NCI-H1105 treated with DMSO at 0.1 percent for 48 hours (cell line): ENCODE data around the gene DOCK4.
A peak's percentile ranks its signal among the peaks of the same experiment; 100 is the strongest.

ENCODE experiments used
- DNase-seq: peaks from one replicate; lab custom pipeline; 2025; lab: John Stamatoyannopoulos, UW

Gene DOCK4

DNA sequence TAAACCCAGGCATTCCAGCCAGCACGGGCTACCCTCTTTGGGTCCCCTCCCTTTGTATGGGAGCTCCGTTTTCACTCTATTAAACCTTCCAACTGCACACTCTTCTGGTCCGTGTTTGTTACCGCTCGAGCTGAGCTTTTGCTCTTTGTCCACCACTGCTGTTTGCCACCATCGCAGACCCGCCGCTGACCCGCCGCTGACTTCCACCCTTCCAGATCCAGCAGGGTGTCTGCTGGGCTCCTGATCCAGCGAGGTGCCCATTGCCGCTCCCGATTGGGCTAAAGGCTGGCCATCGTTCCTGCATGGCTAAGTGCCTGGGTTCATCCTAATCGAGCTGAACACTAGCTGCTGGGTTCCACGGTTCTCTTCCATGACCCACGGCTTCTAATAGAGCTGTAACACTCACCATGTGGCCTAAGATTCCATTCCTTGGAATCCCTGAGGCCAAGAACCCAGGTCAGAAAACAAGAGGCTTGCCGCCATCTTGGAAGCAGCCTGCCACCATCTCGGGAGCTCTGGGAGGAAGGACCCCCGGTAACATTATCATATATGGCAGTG is 14.8 kb upstream of the DOCK4 start:
- no peak for DNase-seq

- no peak for DNase-seq
Measured at GRCh38 chr7:112215787-112216186, 9.6 kb upstream of the DOCK4 start.

DNA sequence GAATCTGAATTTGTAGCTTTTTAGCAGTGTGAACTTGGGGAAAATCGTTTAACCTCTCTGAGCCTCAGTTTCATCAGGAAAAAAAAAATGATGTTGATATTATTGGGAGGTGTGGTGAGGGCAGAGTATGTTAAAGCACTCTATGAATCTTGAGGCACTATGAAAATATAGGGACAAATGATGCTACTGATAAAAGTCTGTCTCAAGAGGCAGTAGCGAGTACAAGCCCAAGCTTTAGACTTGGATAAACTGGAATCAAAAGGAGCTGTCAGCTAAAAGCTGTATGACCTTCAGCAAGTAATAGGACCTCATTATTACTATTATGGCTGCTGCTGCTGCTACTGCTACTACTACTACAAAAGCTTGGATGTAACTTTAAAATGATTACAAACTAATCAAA is 8.7 kb upstream of the DOCK4 start:
- no peak for DNase-seq

DNA sequence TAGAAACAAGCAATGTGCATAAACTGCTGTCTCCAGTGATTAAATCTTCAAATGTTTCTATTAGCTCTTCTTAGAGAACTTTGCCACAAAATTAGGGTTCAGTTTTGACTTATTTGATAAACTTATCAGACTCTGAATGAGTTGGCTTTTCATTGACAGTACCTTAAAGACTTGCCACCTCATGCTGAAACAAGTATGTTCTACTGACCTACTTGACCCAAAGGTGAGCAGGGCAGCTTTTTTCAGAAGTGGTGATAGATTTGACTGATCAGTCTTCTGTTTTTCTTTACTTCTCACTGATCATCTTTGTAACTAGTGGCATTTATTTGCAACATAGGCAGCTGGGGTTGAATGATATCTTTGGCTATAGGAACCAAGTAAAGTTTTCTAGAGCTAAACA is 8.1 kb upstream of the DOCK4 start:
- DNase-seq, result no peak

DNA sequence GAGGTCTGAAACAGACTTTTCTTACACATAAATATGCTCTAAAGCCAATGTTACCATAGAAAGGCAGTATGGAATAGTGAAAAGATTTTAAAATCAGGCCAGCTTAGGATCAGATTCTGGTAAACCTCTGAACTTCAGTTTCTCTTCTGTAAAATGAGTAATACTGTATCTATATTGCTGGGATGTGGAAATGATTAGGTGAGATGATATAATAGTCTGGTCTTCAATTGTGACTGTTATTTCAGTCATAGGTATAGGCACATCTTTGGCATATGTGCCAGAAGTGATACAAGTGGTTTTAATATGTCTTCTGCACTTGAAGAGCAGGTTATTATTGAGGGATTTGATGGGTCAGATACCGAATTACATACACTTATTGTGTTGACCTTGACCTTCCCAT is 7.5 kb upstream of the DOCK4 start:
- no peak for DNase-seq

- no peak for DNase-seq
Measured at GRCh38 chr7:112212571-112212970, 6.4 kb upstream of the DOCK4 start.

DNA sequence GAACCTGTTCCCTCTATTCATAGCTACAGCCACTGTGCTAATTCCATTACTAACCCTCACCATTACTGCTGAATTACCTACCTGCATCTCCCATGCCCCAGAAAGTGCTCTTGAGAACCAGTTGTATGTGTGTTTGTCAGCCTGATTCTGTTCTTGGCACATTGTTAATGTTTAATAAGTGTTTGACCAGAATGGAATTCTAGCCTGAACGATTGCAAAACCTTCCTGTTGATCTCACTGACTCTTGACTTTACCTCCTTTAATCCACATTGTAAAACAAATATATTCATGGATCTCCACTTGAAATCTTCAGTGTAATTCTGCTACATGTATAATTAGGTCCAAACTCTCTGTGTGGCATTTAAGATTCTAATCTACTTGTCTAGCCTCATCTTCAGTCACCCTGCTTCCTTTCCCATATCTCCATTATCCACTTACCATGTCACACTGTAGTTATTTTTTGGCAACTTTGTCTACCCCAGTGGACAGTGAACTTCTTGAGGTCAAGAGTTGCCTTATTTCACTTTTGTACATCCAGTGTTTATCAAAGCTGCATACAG is 5.2 kb upstream of the DOCK4 start:
- no peak for DNase-seq

- no peak for DNase-seq
Measured at GRCh38 chr7:112207765-112208164, 1.6 kb upstream of the DOCK4 start.

DNA sequence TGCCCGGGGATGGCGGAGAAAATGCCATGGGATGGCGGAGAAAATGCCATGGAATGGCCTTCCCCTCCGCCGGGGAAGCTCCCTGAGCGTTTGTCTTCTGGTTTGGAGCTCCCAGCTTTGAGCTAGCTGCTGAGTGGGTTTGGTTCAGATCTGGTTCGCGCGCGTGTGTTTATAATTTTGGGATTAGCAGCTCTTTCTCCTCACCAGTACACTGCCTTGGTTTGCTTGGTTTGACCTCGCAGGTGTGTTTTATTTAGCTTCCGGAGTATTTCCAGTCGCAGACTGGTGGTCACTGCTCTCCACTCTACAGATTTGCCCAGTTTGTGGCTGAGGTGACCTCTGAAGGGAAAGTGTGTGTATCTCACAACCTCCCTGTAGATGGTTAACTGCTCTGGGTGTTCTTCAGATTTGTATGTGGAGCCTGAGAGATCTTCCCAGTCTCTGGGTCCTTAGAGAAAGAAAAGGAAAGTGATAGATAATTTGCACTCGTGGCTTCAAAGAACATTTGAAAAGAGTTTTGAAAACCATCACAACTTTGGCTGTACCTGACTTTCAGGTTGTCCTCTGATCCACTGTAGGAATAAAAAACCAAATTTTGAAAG is 893 bp upstream of the DOCK4 start:
- DNase-seq, result no peak

DNA sequence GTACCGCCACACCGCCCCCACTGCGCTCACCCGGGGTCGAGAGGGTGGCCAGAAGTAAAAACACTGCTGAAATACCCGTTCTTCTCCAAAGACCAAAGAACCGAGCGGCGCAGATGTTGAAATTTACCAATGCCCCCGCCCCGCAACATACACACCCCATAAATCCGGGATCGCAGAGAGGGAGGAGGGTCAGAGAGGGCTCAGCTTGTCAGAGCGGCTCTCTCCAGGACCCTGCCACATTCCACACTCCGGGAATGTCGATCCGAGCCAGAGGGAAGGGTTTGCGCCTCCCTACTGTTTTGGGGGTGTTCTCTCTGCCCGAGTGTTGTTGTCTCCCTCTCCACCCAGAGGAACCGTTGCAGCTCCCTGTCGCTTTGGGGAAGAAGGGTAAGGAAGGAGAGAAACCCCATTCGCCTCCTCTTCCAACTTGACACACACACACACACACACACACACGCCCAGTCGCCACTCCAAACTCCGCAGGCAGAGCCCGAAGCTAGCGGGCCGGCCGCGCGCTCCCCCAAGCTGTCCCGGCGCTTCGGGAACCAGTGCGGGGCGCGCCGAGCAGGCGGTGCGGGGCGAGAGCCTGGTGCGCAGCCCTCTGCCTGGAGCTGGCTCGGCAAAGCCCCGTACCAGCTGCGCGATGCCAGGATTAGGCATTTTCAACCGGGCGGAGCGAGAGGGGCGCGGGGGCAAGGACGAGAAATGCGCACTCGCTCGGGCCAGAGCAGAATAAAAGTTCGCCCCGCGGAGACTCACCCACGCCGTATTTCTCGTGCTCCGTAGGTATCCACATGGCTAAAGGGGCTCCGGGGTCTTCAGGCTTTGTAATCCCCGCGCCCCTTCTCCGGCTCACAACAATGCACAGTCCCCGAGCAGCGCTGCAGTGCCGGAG is 609 bp downstream of the DOCK4 start:
- peak; percentile 70 for DNase-seq

DNA sequence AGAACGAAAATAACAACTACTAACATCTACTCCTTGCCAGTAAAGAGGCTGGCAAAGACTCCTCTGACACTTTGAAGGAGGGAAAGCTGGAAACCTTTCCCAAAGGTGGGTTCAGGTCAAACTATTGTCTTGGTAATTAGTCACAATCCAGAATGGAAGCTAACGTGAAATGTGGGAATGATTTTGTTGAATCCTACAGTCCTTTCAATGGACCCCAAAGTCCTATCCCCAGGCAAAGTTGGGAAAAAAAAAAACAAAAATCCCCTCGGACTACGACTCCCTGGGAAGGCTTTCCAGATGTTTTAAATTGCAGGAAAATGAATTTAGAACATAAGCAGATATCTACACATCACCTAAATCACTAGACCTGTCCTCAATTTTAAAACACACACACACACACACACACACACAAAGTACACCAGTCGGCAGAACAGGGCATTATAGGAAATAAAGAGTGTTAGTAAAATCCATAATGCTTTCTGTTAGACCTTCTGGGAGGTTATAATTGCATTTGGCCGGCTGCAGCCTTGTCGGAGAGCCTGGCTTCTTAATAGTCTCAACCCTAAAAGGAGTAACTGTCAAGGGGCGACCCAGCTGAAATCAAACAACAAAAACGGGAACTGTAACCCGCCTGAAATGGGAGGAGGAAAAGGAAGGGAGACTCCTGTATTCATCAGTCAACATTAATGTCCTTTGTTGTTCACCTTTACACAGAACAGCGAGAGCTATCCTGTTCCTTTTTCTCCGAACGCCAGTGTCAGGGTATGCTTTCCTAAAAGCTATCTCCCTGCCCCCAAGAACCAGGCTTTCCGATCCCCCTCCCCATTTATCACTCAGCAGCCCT is 1.5 kb downstream of the DOCK4 start:
- peak; percentile 29 for DNase-seq

GRCh38 chr7:112203365-112203739 is 2.8 kb downstream of the DOCK4 start:
- DNase-seq, result no peak

GRCh38 chr7:112202816-112203215 is 3.4 kb downstream of the DOCK4 start:
- peak; percentile 42 for DNase-seq

DNA sequence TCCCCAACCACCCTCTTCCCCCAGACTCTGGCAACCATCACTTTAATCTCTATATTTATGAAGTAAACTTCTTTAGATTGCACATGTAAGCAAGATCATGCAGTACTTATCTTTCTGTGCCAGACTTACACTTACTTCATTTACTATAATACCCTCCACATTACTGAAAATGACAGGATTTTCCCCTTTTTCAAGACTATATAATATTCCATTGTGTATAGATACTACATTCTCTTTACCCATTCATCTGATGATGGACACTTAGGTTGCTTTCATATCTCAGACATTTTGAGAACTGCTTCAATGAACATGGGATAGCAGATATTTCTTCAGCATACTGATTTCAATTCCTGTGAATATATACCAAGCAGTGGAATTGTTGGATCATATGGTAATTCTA is 4.4 kb downstream of the DOCK4 start:
- DNase-seq, result no peak

GRCh38 chr7:112201411-112201810 is 4.8 kb downstream of the DOCK4 start:
- DNase-seq, result no peak

- no peak for DNase-seq
Measured at GRCh38 chr7:112199672-112200071, 6.5 kb downstream of the DOCK4 start.

GRCh38 chr7:112199035-112199655 is 7.1 kb downstream of the DOCK4 start:
- DNase-seq, result no peak

GRCh38 chr7:112197322-112197721 is 8.9 kb downstream of the DOCK4 start:
- DNase-seq, result no peak

DNA sequence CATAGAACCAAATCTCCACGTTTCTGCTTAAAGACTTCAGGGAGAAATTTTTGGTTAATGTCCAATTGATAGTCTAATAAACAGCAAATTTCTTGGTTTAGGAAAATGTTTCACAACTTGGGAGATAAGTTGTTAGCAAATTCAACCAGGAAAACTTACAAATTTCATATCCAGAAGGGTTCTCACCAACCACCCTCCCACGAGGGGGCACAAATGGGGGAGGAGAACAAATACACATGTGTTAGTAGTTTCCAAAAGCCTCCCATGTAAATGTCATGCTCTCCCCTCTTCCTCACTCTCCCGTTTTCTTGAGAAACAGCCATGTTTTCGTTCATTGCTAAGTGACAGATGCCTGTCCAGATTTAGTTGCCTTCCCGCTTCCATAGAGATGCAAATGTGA is 10.5 kb downstream of the DOCK4 start:
- DNase-seq, result no peak

GRCh38 chr7:112193915-112194502 is 12.2 kb downstream of the DOCK4 start:
- peak; percentile 3 for DNase-seq
